CD4-positive, alpha-beta T cell treated with Interleukin-15 for 1 hour (primary cell): ENCODE data around the gene LRRC74B.

Source experiments
- DNase-seq: peaks from one replicate; pipeline ENCODE4 v3.0.0-alpha.2; 2020

LRRC74B gene

GRCh38 chr22:21105294-21105693 is 59.5 kb downstream of the LRRC74B start:
- DNase-seq, result no peak

GRCh38 chr22:21106000-21106399 is 60.3 kb downstream of the LRRC74B start:
- no peak for DNase-seq

- no peak for DNase-seq
Observed at GRCh38 chr22:21108379-21109115, 62.8 kb downstream of the LRRC74B start.
